CD4-positive, alpha-beta T cell (primary cell): Measurements from ENCODE around the gene TAS2R38. TPM values are rescaled to one million over a fixed set of nuclear protein-coding genes. Genes with fewer than 3 reads are reported as not detected.
A peak's percentile ranks its signal among the peaks of the same experiment; 100 is the strongest.

ENCODE experiments used
- ATAC-seq: fragments of 200-7000 bp; cut with Tn5 transposase; one replicate; pipeline ENCODE4 v1.10.0; 2022; ENCODE audit warnings: mild to moderate bottlenecking; ENCODE audit not compliant: poor library complexity
- CTCF ChIA-PET: fragments of 350-600 bp; sonication (Branson Sonifier 250); formaldehyde crosslinking; loops from one replicate; lab custom pipeline; 2021; ENCODE audit warnings: antibody characterized with exemption, inconsistent platforms; lab: Charles Lee
- POLR2A ChIA-PET: fragments of 350-600 bp; sonication (Branson Sonifier 250); formaldehyde crosslinking; loops from one replicate; lab custom pipeline; 2021; ENCODE audit warnings: antibody characterized with exemption, inconsistent platforms; lab: Charles Lee
- DNase-seq, 14 experiments: peaks; one replicate each; pipeline ENCODE4 v3.0.0-alpha.2; 2013 to 2020; ENCODE audit warnings: mixed read lengths in 2 of 14
- H3K27ac ChIP-seq, 2 donors: one replicate each; pipeline versions ENCODE4 v1.5.1 to v1.7.0; 2013; ENCODE audit warnings: low read length in 2 of 2, low read depth in 1 of 2, mild to moderate bottlenecking in 1 of 2
- H3K27me3 ChIP-seq, 2 experiments: 1 replicate in 1 of 2; 2 replicates in 1 of 2; pipeline versions ENCODE4 v1.6.1 to v1.7.0; 2013; ENCODE audit warnings: low read length in 2 of 2, control low read depth in 1 of 2, mild to moderate bottlenecking in 1 of 2, moderate library complexity in 1 of 2; ENCODE audit not compliant: insufficient read depth in 2 of 2, control insufficient read depth in 1 of 2
- H3K36me3 ChIP-seq: one replicate; pipeline ENCODE4 v1.6.1; 2013; ENCODE audit warnings: low read length, control low read depth; ENCODE audit not compliant: insufficient read depth
- H3K4me1 ChIP-seq: one replicate; pipeline ENCODE4 v1.6.1; 2013; ENCODE audit warnings: low read length, control low read depth; ENCODE audit not compliant: insufficient read depth
- H3K4me3 ChIP-seq: one replicate; pipeline ENCODE4 v1.5.1; 2013; ENCODE audit warnings: mild to moderate bottlenecking, low read length, moderate library complexity
- H3K9me3 ChIP-seq, 2 experiments: 1 replicate in 1 of 2; 2 replicates in 1 of 2; pipeline versions ENCODE4 v1.6.1 to v1.7.0; 2013; ENCODE audit warnings: low read length in 2 of 2, mild to moderate bottlenecking in 2 of 2, control low read depth in 1 of 2, moderate library complexity in 1 of 2; ENCODE audit not compliant: control insufficient read depth in 1 of 2, insufficient read depth in 1 of 2
- H3K27ac Mint-ChIP-seq: one replicate; pipeline ENCODE4 v1.8.0; 2020; ENCODE audit warnings: mixed read lengths
- H3K27me3 Mint-ChIP-seq: one replicate; pipeline ENCODE4 v1.8.0; 2021; ENCODE audit warnings: mixed read lengths
- H3K36me3 Mint-ChIP-seq: one replicate; pipeline ENCODE4 v1.8.0; 2021; ENCODE audit warnings: low read depth, mixed read lengths
- H3K4me1 Mint-ChIP-seq: one replicate; pipeline ENCODE4 v1.8.0; 2021; ENCODE audit warnings: low read depth, mixed read lengths
- H3K4me3 Mint-ChIP-seq: one replicate; pipeline ENCODE4 v1.8.0; 2020; ENCODE audit warnings: mild to moderate bottlenecking, mixed read lengths
- H3K9me3 Mint-ChIP-seq: one replicate; pipeline ENCODE4 v1.8.0; 2020; ENCODE audit warnings: mixed read lengths
- intact Hi-C, 2 experiments: fragments of 100-400 bp; cut with DNase I in 1 of 2; cut with micrococcal nuclease in 1 of 2; formaldehyde crosslinking; loops; one replicate each; pipeline versions ENCODE4 v1.15.1 to v1.9.0; 2023 to 2025; cut with DNase I, micrococcal nuclease
- total RNA-seq, 174 experiments: library from RNA in 2 of 174; stranded (reverse) in 2 of 174; gene quantifications; one replicate each; pipeline ENCODE4 v1.2.3 and lab custom pipeline; 2021 to 2026
- TF ChIP-seq, protein P1 (sequence below): fragments of 200-600 bp; IDR thresholded peaks from one replicate; pipeline ENCODE4 v1.8.0; 2022; ENCODE audit warnings: antibody characterized with exemption, mild to moderate bottlenecking

Gene TAS2R38
- total RNA-seq, 2 experiments from 2014 or later = not detected

DNA sequence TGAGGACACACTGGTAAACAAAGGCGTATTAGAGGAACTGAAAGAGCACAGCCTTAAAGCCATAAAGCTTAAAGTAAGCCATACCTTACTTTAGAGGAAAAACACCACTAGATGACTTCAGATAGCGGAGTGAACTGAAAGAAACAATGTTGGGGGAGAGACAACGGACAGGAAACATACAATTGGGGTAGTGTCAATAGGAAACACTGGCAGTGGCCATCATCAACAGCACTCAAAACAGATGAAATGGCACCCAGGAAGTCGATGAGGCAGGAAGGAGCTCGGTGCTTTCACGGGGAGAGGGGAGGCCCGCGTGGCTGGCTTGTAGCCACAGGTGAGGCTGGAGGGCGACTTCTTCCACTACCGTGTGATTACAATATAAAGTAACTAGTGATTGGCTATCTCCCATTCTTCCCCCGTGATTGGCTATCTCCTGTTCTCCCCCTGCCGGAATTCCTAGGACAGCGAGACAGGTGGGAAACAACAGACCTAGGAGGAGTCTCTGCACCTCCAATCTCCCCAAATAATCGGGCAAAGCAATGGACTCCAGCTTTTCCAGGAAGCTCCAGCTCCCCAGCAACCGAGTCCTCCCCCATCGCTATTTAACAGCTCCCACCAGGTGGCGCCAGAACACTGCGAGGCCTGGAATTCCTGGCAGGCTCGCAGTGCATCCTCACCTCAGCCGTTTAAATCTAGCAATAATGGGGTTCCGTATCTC is 2.4 kb upstream of the TAS2R38 start:
- H3K36me3 Mint-ChIP-seq = no peaks in the 10 kb centered on the region
- peaks cover 11% of the 10 kb centered on the region for H3K4me1 ChIP-seq
- H3K4me1 Mint-ChIP-seq = peaks cover 21% of the 10 kb centered on the region
- ChIA-PET POLR2A (interaction anchor here (0.6 to 1.3 kb wide), 4 partner anchors 13 to 834 kb away, joined by 3 to 5 read pairs (median 3); partner anchors contain the start of gene SSBP1), CTCF (interaction anchor here (0.7 kb wide), 1 partner anchor 33 kb away, joined by 3 read pairs; no protein-coding TSS in a partner anchor)
- H3K4me3 ChIP-seq = peak overlapping the region; percentile 52
- H3K4me3 Mint-ChIP-seq = peak overlapping the region; percentile 68
- ATAC-seq = peak; percentile 78
- H3K27ac Mint-ChIP-seq = peak overlapping the region; percentile 20
- TF ChIP-seq, protein P1, sequence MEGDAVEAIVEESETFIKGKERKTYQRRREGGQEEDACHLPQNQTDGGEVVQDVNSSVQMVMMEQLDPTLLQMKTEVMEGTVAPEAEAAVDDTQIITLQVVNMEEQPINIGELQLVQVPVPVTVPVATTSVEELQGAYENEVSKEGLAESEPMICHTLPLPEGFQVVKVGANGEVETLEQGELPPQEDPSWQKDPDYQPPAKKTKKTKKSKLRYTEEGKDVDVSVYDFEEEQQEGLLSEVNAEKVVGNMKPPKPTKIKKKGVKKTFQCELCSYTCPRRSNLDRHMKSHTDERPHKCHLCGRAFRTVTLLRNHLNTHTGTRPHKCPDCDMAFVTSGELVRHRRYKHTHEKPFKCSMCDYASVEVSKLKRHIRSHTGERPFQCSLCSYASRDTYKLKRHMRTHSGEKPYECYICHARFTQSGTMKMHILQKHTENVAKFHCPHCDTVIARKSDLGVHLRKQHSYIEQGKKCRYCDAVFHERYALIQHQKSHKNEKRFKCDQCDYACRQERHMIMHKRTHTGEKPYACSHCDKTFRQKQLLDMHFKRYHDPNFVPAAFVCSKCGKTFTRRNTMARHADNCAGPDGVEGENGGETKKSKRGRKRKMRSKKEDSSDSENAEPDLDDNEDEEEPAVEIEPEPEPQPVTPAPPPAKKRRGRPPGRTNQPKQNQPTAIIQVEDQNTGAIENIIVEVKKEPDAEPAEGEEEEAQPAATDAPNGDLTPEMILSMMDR = peak; percentile 78
- intact Hi-C loops = loop anchor here (2.0 to 10.0 kb wide), 6 partner anchors 219 to 1239 kb away; no protein-coding TSS in a partner anchor
- H3K27ac ChIP-seq = no peak overlapping the region
- peak; percentile 26 to 76 (median 54) for DNase-seq
- H3K27me3 Mint-ChIP-seq = no peaks in the 10 kb centered on the region
- H3K27me3 ChIP-seq = no peaks in the 10 kb centered on the region
- H3K36me3 ChIP-seq = no peaks in the 10 kb centered on the region
- no peaks in the 10 kb centered on the region for H3K9me3 ChIP-seq
- no peaks in the 10 kb centered on the region for H3K9me3 Mint-ChIP-seq

DNA sequence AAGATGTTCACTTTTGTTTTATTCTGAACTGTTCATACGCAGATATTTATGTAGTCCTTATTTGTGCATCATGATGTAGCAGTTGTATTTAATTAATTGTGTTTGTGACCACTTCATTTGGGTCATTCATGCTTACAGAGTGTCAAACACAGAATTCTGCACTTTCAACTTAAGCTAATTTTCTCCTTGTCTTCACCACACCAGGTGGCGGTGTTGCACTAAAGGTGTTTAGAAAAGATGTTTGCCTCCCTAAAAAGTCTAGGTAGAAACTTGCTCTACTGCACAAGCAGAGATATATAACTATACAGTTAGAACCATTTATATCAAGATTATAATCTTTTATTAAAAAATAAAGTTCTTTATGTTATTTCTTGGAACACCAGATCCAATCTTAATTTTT is 1.3 kb upstream of the TAS2R38 start:
- H3K4me1 Mint-ChIP-seq = peaks cover 21% of the 10 kb centered on the region
- no peak overlapping the region for H3K4me3 ChIP-seq
- ChIA-PET POLR2A (interaction anchor here (0.6 kb wide), 1 partner anchor 219 kb away, joined by 3 read pairs; no protein-coding TSS in a partner anchor), CTCF (no interaction called here)
- H3K36me3 Mint-ChIP-seq = no peaks in the 10 kb centered on the region
- H3K27ac Mint-ChIP-seq = no peak overlapping the region
- DNase-seq (peak in 5 of 14 experiments; percentile 3 to 37 (median 16)), ATAC-seq (no peak)
- no peak overlapping the region for H3K27ac ChIP-seq
- no peak overlapping the region for H3K4me3 Mint-ChIP-seq
- intact Hi-C loops = loop anchor here (2.0 to 10.0 kb wide), 6 partner anchors 220 to 1240 kb away; no protein-coding TSS in a partner anchor
- H3K27me3 Mint-ChIP-seq = no peaks in the 10 kb centered on the region
- no peaks in the 10 kb centered on the region for H3K27me3 ChIP-seq
- H3K36me3 ChIP-seq = no peaks in the 10 kb centered on the region
- TF ChIP-seq, protein P1 = no peak
- H3K9me3 Mint-ChIP-seq = no peaks in the 10 kb centered on the region
- H3K9me3 ChIP-seq = no peaks in the 10 kb centered on the region
- H3K4me1 ChIP-seq = peaks cover 11% of the 10 kb centered on the region

DNA sequence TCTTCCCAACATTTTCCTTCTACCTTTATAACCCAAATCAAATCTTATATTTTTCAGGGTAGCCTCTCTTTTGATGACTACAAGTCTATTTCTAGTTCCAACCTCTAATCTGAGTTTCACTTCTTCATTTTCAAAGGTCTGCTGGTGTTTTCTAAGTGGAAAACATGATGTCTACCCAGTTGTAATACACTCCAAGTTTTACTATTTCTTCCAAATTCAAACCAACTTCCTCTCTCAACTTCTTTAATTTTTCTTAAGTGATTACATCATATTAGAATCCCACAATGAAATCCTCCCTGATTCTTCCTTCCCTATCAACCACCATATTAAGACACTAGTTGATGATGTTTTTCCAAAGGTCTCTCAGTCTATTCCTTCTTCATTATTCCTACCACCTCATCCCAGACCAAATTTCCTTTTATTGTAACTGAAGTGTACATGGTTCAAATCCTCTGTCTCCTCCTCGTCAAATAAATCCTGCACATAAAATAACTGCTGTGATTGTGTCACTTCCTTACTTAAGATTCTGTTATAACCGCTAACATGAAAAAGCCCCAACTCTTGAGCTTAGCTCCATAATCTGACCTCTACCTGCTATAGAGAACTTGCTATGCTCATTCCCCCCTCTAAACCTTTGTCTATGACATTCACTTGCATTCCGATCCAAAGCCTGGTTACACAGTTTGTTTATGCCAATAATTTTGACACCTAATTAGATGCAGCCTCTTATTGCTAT is 12.7 kb downstream of the TAS2R38 start:
- Mint-ChIP-seq H3K27me3 (peaks cover 6% of the 10 kb centered on the region), H3K36me3 (no peaks in the 10 kb centered on the region), H3K4me1 (no peaks in the 10 kb centered on the region), H3K27ac (no peak overlapping the region), H3K4me3 (no peak overlapping the region), H3K9me3 (peaks cover 4% of the 10 kb centered on the region)
- TF ChIP-seq, protein P1 = no peak
- DNase-seq (peak in 3 of 14 experiments; percentile 13 to 34 (median 30)), ATAC-seq (no peak)
- Histone ChIP-seq H3K36me3 (no peaks in the 10 kb centered on the region), H3K4me3 (no peak overlapping the region), H3K27me3 (no peaks in the 10 kb centered on the region), H3K4me1 (no peaks in the 10 kb centered on the region), H3K9me3 (no peaks in the 10 kb centered on the region), H3K27ac (no peak overlapping the region)
- intact Hi-C loops = no loop called here
- CTCF ChIA-PET = no interaction called here
- POLR2A ChIA-PET = no interaction called here
